HEK293 (cell line): ENCODE measurements around the gene GGA3.

ENCODE experiments used
- GLIS1 ChIP-seq: fragments of 450-650 bp; formaldehyde crosslinking; IDR thresholded peaks from 2 replicates; pipeline ENCODE4 v1.5.1; 2016; ENCODE audit warnings: missing biosample characterization, missing genetic modification characterization
- KLF1 ChIP-seq: fragments of 450-650 bp; formaldehyde crosslinking; IDR thresholded peaks from 2 replicates; pipeline ENCODE4 v1.5.1; 2016; ENCODE audit warnings: missing biosample characterization, missing genetic modification characterization
- KLF16 ChIP-seq: fragments of 450-650 bp; formaldehyde crosslinking; IDR thresholded peaks from 2 replicates; pipeline ENCODE4 v1.5.1; 2017; ENCODE audit warnings: missing biosample characterization, missing genetic modification characterization
- KLF9 ChIP-seq: fragments of 450-650 bp; formaldehyde crosslinking; IDR thresholded peaks from 2 replicates; pipeline ENCODE4 v1.5.1; 2016; ENCODE audit warnings: missing biosample characterization, missing genetic modification characterization, low read depth
- PBX3 ChIP-seq: sonication (generic); formaldehyde crosslinking; IDR thresholded peaks from 2 replicates; pipeline ENCODE4 v1.8.1; 2022; ENCODE audit warnings: mild to moderate bottlenecking, moderate library complexity, missing genetic modification reagents
- REPIN1 ChIP-seq: fragments of 450-650 bp; formaldehyde crosslinking; IDR thresholded peaks from 2 replicates; pipeline ENCODE4 v1.5.1; 2017; ENCODE audit warnings: missing biosample characterization, missing genetic modification characterization, low read depth
- SP2 ChIP-seq: fragments of 450-650 bp; formaldehyde crosslinking; IDR thresholded peaks from 2 replicates; pipeline ENCODE4 v1.5.1; 2016; ENCODE audit warnings: missing biosample characterization, missing genetic modification characterization
- ZBTB10 ChIP-seq: fragments of 450-650 bp; formaldehyde crosslinking; IDR thresholded peaks from 2 replicates; pipeline ENCODE4 v1.5.1; 2016; ENCODE audit warnings: missing biosample characterization, missing genetic modification characterization
- ZBTB20 ChIP-seq: fragments of 450-650 bp; formaldehyde crosslinking; IDR thresholded peaks from 2 replicates; pipeline ENCODE4 v1.5.1; 2016; ENCODE audit warnings: missing biosample characterization, missing genetic modification characterization
- ZBTB44 ChIP-seq: fragments of 450-650 bp; IDR thresholded peaks from 2 replicates; pipeline ENCODE4 v1.5.1; 2018; ENCODE audit warnings: missing biosample characterization, mild to moderate bottlenecking, missing genetic modification characterization
- ZBTB8A ChIP-seq: fragments of 450-650 bp; formaldehyde crosslinking; IDR thresholded peaks from 2 replicates; pipeline ENCODE4 v1.5.1; 2016; ENCODE audit warnings: missing biosample characterization, missing genetic modification characterization
- ZNF10 ChIP-seq: fragments of 450-650 bp; formaldehyde crosslinking; IDR thresholded peaks from 2 replicates; pipeline ENCODE4 v1.5.1; 2017; ENCODE audit warnings: missing biosample characterization, missing genetic modification characterization
- ZNF19 ChIP-seq: fragments of 450-650 bp; formaldehyde crosslinking; IDR thresholded peaks from 2 replicates; pipeline ENCODE4; 2016; ENCODE audit warnings: missing biosample characterization, missing genetic modification characterization, low read depth
- ZNF394 ChIP-seq: fragments of 450-650 bp; formaldehyde crosslinking; IDR thresholded peaks from 2 replicates; pipeline ENCODE4 v1.5.1; 2016; ENCODE audit warnings: missing biosample characterization, missing genetic modification characterization, mild to moderate bottlenecking, moderate library complexity, borderline replicate concordance
- ZNF501 ChIP-seq: fragments of 450-650 bp; formaldehyde crosslinking; IDR thresholded peaks from 2 replicates; pipeline ENCODE4 v1.5.1; 2016; ENCODE audit warnings: missing biosample characterization, missing genetic modification characterization
- ZNF623 ChIP-seq: fragments of 450-650 bp; formaldehyde crosslinking; IDR thresholded peaks from 2 replicates; pipeline ENCODE4 v1.5.1; 2016; ENCODE audit warnings: missing biosample characterization, missing genetic modification characterization
- ZNF645 ChIP-seq: fragments of 450-650 bp; formaldehyde crosslinking; IDR thresholded peaks from 2 replicates; pipeline ENCODE4; 2016; ENCODE audit warnings: missing biosample characterization, missing genetic modification characterization
- ZNF664 ChIP-seq: fragments of 450-650 bp; formaldehyde crosslinking; IDR thresholded peaks from 2 replicates; pipeline ENCODE4 v1.5.1; 2016; ENCODE audit warnings: missing biosample characterization, missing genetic modification characterization
- ZNF701 ChIP-seq: fragments of 450-650 bp; formaldehyde crosslinking; IDR thresholded peaks from 2 replicates; pipeline ENCODE4 v1.5.1; 2016; ENCODE audit warnings: missing biosample characterization, missing genetic modification characterization
- ZSCAN18 ChIP-seq: fragments of 450-650 bp; formaldehyde crosslinking; IDR thresholded peaks from 2 replicates; pipeline ENCODE4 v1.5.1; 2016; ENCODE audit warnings: missing biosample characterization, missing genetic modification characterization
- ZSCAN4 ChIP-seq: fragments of 450-650 bp; formaldehyde crosslinking; IDR thresholded peaks from 2 replicates; pipeline ENCODE4 v1.5.1; 2017; ENCODE audit warnings: missing biosample characterization, missing genetic modification characterization
- TF ChIP-seq, protein P1 (sequence below): fragments of 450-650 bp; formaldehyde crosslinking; optimal IDR thresholded peaks from 2 replicates; pipeline ENCODE3; 2016; ENCODE audit warnings: missing biosample characterization, mild to moderate bottlenecking, missing genetic modification characterization
- TF ChIP-seq, protein P2 (sequence below): fragments of 450-650 bp; formaldehyde crosslinking; IDR thresholded peaks from 2 replicates; pipeline ENCODE4 v1.5.1; 2016; ENCODE audit warnings: missing biosample characterization, missing genetic modification characterization
- TF ChIP-seq, protein P3 (sequence below): fragments of 450-650 bp; formaldehyde crosslinking; IDR thresholded peaks from 2 replicates; pipeline ENCODE4 v1.5.1; 2017; ENCODE audit warnings: missing biosample characterization, missing genetic modification characterization

The GGA3 gene

GRCh38 chr17:75289115-75289831, 27.9 kb upstream of the GGA3 start, which contains the start of gene SLC25A19 (continued):
- TF ChIP-seq ZSCAN18 (tag by site-specific recombination) (no peak), REPIN1 (peak; percentile 75; the same call in 1 of the 2 replicates), PBX3 (CRISPR knock-in tag) (peak; percentile 96), ZBTB44 (tag by site-specific recombination) (no peak), ZNF394 (peak; percentile 8; the same call in 1 of the 2 replicates), KLF16 (tag by site-specific recombination) (peak; percentile 87; the same call in 1 of the 2 replicates), KLF1 (peak; percentile 71), ZNF664 (tag by site-specific recombination) (no peak), KLF9 (tag by site-specific recombination) (peak; percentile 50; the same call in 1 of the 2 replicates), ZNF701 (tag by site-specific recombination) (no peak), ZSCAN4 (tag by site-specific recombination) (no peak), ZBTB8A (peak; percentile 50; the same call in 1 of the 2 replicates), GLIS1 (tag by site-specific recombination) (peak; percentile 7; the same call in 1 of the 2 replicates), ZNF501 (tag by site-specific recombination) (peak; percentile 93), SP2 (tag by site-specific recombination) (peak; percentile 92), ZNF19 (tag by site-specific recombination) (no peak), ZNF10 (tag by site-specific recombination) (no peak), ZBTB10 (peak; percentile 59; the same call in 1 of the 2 replicates), ZBTB20 (tag by site-specific recombination) (peak; percentile 91), ZNF623 (tag by site-specific recombination) (no peak), ZNF645 (tag by site-specific recombination) (no peak)
- TF ChIP-seq, protein P1, sequence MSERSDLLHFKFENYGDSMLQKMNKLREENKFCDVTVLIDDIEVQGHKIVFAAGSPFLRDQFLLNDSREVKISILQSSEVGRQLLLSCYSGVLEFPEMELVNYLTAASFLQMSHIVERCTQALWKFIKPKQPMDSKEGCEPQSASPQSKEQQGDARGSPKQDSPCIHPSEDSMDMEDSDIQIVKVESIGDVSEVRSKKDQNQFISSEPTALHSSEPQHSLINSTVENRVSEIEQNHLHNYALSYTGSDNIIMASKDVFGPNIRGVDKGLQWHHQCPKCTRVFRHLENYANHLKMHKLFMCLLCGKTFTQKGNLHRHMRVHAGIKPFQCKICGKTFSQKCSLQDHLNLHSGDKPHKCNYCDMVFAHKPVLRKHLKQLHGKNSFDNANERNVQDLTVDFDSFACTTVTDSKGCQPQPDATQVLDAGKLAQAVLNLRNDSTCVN (tag by site-specific recombination): peak; percentile 98
- TF ChIP-seq, protein P2, sequence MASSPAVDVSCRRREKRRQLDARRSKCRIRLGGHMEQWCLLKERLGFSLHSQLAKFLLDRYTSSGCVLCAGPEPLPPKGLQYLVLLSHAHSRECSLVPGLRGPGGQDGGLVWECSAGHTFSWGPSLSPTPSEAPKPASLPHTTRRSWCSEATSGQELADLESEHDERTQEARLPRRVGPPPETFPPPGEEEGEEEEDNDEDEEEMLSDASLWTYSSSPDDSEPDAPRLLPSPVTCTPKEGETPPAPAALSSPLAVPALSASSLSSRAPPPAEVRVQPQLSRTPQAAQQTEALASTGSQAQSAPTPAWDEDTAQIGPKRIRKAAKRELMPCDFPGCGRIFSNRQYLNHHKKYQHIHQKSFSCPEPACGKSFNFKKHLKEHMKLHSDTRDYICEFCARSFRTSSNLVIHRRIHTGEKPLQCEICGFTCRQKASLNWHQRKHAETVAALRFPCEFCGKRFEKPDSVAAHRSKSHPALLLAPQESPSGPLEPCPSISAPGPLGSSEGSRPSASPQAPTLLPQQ (tag by site-specific recombination): no peak
- TF ChIP-seq, protein P3, sequence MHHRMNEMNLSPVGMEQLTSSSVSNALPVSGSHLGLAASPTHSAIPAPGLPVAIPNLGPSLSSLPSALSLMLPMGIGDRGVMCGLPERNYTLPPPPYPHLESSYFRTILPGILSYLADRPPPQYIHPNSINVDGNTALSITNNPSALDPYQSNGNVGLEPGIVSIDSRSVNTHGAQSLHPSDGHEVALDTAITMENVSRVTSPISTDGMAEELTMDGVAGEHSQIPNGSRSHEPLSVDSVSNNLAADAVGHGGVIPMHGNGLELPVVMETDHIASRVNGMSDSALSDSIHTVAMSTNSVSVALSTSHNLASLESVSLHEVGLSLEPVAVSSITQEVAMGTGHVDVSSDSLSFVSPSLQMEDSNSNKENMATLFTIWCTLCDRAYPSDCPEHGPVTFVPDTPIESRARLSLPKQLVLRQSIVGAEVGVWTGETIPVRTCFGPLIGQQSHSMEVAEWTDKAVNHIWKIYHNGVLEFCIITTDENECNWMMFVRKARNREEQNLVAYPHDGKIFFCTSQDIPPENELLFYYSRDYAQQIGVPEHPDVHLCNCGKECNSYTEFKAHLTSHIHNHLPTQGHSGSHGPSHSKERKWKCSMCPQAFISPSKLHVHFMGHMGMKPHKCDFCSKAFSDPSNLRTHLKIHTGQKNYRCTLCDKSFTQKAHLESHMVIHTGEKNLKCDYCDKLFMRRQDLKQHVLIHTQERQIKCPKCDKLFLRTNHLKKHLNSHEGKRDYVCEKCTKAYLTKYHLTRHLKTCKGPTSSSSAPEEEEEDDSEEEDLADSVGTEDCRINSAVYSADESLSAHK: no peak
